NK-92 (cell line): ENCODE data around the gene CAPZA2.
"Not testable (repeated sequence)": the region's sequence is repeated elsewhere in the genome, so short reads cannot be mapped to it uniquely, and the experiment has no call there.

Experiments used
- DNase-seq: peaks from one replicate; lab custom pipeline; 2025; ENCODE audit not compliant: unreplicated experiment; lab: John Stamatoyannopoulos, UW

CAPZA2 gene

DNA sequence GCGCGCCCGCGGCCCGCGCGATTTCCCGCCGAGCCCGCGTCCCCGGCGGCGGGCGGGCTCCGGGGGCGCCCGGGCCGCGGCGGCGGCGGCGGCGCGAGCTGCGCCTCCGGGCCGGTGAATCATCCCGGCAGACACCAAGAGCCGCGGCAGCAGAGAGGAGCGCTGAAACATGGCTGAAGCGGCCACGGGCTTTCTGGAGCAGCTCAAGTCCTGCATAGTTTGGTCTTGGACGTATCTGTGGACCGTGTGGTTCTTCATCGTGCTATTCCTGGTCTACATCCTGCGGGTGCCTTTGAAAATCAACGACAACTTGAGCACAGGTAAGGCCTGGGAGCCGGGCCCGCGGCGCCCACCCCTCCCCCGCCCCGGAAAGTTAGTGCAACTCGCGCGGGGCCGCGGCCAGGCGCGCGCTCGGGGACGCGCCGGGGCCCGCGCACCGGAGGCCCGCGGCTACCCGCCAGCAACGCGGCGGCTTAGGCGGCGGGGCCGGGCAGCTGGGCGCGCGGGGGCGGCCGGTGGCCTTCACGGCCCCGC is 91.1 kb downstream of the CAPZA2 start, which contains the start of gene ST7:
TSS of gene ST7 (plus strand) at position 130 of the 534 bp plus-strand sequence. CDS start at position 170, 40 bp downstream.
- no peak for DNase-seq

DNA sequence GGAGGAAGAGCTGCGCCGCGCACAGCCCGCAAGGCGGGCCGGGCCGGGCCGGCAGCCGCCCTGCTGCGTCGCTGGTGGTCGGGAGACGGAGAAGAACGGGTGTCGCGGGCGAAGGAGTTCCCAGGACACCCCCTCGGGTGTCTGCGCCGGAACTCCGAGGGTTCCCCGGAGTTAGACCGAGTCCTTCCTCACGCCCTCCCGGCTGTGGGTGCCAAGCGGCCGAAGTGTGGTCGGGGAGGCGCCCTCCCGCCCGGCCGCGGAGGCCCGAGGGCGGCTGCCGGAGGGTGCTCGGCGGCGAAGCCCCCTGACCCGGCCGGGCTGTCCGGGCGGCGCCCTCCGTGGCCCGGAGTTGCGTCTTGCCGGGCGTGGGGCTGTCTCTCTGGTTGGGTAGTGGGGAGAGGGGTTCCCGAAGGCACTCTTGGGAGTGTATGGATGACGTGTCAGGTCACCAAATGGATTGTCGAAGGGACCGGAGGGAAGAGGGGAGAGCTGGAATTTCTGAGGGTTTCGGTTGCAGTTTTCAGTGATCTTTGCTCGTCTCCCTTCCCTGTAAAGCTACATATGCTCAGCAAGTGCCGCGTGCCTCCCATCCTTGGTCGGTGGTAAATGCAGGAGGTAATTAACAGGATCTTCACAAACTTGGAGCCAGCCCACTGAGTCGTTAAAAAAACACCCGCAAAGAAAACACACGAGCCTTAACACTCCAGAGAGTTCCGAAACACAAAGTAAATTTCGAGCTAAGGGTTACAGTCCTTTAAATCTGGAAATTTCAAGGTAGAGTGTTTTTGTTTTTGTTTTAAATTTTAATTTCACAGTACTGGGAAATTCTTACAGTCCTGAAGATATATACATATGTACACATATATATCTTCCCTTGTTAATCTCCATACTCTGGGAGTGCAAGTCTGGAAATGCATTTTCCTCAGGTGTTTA is 91.8 kb downstream of the CAPZA2 start:
- no peak for DNase-seq

DNA sequence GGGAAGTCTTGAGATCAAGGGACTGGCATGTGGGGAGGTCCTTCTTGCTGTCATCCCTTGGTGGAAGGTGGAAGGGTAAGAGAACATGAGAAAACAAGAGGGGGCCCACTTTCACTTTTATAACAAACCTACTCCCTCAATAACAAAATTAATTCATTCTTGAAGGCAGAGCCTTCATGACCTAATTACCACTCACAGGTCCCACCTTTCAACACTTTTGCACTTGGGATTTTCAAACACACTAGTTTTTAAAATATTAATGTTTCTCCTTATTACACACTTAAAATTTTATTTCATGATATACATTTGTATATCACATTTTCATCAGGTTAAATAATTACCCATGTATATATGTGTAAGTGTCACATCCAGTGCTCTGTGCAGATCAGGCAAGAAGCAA is 93.0 kb downstream of the CAPZA2 start:
- no peak for DNase-seq

DNA sequence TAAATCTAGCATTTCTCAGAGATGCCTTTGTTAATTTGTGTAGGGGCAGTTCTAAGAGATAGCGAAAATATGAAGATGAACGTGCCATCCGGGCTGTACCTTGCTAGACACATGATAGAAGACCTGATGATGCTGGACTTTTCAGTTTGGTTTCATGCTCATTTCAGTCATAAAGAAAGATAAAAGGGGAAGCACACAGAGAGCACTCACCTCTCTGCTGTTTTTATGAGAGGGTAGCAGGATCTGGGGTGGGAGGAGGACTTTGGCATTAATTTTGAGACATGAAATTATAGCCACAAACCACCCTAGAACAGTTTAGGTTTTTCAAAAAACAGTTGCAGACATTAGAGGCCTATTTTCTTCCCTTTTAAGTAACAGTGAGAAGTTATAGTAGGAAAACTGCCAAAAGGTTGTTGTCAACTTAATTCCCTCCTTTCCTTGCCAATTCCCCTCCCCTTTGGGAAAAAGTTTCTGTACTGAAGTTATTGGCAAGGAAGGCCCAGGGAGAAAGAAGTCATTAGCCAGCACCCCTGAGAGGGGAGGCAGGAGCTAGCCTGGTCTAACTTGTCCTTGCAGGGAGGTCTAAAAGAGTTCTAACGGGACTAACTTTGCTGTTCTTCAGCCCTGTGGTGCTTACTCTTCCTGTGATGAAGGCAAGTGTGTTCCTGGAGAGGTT is 93.6 kb downstream of the CAPZA2 start:
- no peak for DNase-seq

DNA sequence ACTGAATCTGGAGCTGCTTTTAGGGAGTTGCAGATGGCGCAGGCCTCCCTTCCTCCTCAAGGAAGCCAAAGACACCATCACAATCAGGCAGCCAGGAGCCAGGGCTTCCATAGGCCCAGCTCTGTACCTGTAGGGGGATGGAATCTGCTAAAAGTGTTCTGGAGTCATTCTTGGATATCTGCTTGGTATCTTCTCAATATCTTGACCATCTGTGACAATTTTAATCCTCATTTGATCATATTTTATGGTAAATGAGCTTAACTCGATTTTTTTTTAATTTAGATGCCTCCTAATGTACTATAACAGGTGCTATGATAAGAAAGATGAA is 94.1 kb downstream of the CAPZA2 start:
- DNase-seq: no peak

DNA sequence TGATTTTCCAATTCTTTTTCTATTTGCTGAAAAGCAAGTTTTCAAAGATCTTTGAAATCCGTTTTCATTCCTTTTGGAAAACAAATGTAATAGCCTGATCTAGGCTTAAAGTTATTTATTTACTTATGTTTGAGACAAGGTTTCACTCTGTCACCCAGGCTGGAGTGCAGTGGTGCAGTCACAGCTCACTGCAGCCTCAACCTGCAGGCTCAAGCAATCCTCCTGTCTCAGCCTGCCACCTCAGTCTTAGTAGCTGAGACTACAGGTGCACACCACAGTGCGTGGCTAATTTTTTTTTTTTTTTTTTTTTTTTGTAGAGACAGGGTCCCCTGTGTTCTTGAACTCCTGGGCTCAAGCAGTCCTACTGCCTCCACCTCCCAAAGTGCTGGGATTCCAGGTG is 95.5 kb downstream of the CAPZA2 start:
- no peak for DNase-seq

DNA sequence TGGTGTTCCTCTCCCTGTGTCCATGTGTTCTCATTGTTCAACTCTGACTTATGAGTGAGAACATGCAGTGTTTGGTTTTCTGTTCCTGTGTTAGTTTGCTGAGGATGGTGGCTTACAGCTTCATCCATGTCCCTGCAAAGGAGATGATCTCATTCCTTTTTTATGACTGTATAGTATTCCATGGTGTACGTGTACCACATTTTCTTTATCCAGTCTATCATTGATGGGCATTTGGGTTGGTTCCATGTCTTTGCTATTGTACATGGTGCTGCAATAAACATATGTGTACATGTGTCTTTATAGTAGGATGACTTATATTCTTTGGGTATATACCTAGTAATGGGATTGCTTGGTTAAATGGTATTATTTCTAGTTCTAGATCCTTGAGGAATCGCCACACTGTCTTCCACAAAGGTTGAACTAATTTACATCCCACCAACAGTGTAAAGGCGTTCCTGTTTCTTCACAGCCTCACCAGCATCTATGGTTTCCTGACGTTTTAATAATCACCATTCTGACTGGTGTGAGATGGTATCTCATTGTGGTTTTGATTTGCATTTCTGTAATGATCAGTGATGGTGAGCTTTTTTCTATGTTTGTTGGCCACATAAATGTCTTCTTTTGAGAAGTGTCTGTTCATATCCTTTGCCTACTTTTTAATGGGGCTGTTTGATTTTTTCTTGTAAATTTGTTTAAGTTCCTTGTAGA is 99.7 kb downstream of the CAPZA2 start:
- DNase-seq: not testable (repeated sequence)

DNA sequence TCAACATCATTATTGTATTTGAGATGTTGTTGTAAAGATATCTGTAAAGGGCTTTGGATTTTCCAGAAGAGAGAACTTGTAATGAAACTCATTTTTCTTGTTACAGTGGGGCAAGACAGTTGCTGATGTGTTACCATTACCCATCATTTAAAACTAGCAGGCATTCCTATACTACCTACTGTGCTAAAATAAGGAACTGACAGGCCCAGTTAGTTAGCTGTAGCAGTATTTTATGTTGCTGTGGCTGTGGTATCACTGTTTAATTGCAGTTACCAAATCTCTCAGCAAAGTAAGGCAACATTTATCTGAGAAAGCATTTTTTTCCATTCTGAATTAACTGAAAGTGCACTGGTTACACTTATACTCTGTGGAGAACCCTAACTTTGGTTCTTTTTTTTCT is 100.8 kb downstream of the CAPZA2 start:
- DNase-seq: no peak

DNA sequence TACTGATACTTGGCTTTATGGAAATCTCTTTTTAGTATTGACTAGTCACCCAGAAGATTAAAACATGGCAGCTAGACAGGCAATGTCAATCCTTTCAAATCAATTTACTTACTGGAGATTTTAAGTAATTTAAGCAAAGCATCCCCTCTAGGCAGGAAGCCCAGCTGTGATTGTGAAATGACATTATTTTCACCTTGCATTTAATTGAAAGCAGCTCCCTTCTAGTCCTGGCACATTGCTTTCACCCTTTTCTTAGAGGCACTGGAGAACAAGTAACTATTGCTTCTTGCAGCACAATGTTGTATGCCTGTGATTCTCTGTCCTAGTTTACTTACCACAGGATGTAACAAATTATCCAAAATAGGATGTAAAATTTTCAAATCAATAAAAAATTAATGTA is 104.2 kb downstream of the CAPZA2 start:
- DNase-seq: no peak

DNA sequence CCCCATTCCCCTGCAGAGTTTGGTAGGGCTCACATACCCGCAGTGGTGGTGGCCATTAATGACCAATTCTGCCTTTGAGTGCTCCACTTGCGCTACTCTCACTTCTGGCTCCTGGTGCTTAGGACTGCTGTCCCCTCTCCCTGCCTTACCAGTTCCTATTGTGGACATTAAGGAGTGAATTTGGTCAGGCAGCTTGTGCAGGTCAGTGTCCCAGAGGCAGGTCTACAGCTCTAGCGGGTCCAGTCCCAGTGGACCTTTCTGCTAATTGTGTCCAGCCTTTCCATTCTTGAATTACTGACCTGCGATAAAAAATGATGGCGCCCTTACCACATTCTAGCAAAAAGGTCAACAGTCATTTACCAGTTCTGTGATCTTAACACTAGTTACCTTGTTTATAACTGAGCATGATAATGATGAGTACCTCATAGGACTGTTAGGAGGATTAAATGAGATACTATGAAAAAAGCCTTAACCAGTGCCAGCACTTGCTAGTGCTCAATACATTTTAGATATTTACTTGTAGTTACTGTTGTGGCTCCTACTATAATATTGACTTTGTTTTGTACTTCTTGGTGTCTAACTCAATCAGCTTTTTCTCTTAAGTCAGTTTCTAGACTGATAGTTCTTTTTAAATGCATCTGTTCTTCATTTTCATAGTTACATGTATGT is 105.0 kb downstream of the CAPZA2 start:
- no peak for DNase-seq

DNA sequence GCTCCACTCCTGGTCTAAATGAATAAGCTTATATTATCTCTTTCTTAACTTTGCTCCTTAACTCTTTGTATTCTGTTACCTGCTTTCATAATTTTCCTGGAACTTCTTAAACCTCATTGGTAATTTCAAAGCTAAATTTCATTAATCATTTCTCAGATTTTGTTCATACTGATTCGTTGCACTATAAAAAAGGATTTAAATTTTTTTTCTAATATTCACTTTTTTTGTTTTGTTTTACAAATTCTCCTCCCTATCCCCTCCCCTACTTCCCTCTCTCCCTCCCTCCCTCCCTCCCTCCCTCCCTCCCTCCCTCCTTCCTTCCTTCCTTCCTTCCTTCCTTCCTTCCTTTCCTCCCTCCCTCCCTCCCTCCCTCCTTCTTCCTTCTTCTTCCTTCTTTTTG is 105.6 kb downstream of the CAPZA2 start:
- no peak for DNase-seq

DNA sequence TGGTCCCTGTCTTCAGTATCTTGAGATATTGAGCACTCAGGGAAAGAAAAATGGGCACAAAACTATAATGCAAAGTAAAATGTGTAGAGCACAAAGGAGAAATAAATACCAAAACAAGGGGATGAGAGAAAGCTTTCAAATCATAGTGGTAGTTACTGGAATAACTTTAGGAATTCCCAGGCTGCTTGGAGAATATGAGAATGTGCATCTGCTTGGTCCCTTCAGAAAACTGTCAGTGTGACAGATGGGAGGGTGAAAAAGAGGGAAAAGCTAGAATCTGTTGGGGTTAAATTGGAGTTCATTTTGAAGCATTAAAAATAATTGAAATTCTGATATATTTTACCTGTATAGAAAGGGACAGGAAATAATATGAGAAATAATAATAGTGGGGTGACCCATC is 106.2 kb downstream of the CAPZA2 start:
- DNase-seq: no peak

DNA sequence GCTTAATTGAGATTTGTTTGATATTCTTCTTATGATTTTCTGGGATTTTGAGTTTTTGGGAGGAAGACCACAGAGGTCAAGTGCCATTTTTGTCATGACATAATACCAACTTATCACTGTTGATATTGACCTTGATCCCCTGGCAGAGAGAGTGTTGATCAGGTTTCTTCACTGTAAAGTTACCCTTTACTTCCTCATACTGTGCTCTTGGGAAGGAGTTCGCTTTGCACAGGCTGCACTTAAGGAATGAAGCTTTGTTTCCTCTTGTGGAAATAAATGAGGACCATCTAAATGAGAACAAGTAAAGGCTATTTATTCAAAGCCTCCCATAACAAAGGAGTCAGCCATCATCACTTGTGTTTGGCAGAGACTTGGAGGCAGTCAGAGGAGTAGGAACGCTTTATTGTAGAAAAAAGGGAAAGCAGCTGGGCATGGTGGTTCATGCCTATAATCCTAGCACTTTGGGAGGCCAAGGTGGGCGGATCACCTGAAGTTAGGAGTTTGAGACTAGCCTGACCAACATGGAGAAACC is 107.0 kb downstream of the CAPZA2 start:
- DNase-seq: no peak

DNA sequence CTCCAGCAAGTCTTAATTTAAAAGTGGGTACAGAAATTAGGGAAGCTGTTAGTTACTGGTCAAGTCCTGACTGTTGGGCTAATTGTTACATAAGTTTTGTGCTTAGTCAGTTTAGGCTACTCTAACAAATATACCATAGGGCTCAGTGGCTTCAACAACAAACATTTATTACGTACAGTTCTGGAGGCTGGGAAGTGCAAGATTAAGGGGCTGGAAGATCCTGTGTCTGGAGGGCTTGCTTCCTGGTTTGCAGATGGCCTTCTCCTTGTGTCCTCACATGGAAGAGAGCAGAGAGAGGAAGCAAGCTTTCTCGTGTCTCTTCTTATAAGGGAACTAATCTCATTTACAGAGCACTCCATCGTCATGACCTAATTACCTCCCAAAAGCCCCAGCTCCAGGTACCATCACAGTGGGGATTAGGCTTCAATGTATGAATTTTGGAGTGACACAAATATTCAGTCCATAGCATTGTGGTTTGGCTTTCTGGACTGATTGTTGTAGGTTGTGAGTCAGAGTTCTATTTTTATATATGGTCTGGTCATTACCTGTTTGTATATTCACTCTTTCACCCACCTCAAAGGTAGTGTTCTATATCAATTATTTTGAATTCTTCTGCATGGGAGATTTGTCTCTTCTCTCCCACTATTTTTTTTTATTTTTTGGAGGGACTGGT is 108.0 kb downstream of the CAPZA2 start:
- DNase-seq: no peak

DNA sequence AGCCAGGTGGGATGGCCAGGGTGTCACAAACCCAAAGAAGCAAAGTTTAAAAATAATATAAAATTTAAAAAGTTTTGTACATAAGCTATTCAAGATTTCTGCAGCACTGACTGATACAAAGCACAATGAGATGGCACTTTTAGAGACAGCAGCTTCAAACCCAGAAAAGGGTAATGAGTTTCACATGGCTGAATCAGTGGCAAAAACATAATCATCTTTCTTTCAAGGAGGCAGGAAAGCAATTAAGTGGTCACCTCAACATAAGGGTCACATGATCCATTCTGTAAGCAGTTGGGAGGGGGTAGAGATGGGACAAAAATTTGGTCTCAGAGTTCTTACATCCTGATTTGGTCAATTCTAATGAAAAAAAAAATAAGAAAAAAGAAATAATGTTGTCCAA is 108.8 kb downstream of the CAPZA2 start:
- not testable (repeated sequence) for DNase-seq
